Sigmoid colon (tissue), 4 donors: Measurements from ENCODE around the gene SMYD3.

Experiments used
- CTCF ChIP-seq, 4 experiments: fragments of 450-650 bp in 3 of 4; fragments of 200-600 bp in 1 of 4; IDR thresholded peaks; one replicate each; pipeline ENCODE4 v1.5.1; 2016 to 2019; ENCODE audit warnings: antibody characterized with exemption in 4 of 4, mild to moderate bottlenecking in 3 of 4, moderate library complexity in 2 of 4
- EP300 ChIP-seq, 4 donors: sonication (generic); formaldehyde crosslinking; IDR thresholded peaks; one replicate each; pipeline ENCODE4 v1.6.1; 2017; ENCODE audit warnings: antibody characterized with exemption in 4 of 4

DNA sequence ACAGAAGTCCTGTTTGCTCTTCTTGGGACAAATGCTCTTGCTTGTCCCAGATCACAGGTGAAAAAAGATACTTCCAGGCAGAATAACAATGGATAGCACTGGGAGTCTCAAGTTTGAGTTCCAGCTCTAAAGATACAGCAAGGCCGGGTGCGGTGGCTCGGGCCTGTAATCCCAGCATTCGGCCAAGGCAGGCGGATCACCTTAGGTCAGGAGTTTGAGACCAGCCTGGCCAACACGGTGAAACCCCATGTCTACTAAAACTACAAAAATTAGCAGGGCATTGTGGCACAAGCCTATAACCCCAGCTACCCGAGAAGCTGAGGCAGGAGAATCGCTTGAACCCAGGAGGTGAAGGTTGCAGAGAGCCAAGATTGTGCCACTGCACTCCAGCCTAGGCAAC, 337.6 kb downstream of the SMYD3 start:
- no peak for TF ChIP-seq CTCF (IDR thresholded peaks at IDR 0.05)
- TF ChIP-seq EP300 (IDR thresholded peaks at IDR 0.05) = no peak
